Transverse colon (tissue), 4 donors: Measurements from ENCODE around the gene SIGLEC7. TPM values are rescaled to one million over a fixed set of nuclear protein-coding genes. Genes with fewer than 3 reads are reported as not detected.

Experiments used
- DNase-seq: peaks from one replicate; pipeline ENCODE4 v3.0.0-alpha.2; 2019
- H3K27ac ChIP-seq, 4 donors: fragments of 200-600 bp; sonication (generic); 2 replicates each; pipeline ENCODE4 v1.5.1; 2016 to 2018; ENCODE audit warnings: inconsistent platforms in 4 of 4
- H3K27me3 ChIP-seq: fragments of 200-600 bp; sonication (generic); 2 replicates; pipeline ENCODE4 v1.5.1; 2017; ENCODE audit warnings: inconsistent platforms
- H3K36me3 ChIP-seq, 4 donors: fragments of 200-600 bp; sonication (generic); 2 replicates each; pipeline ENCODE4 v1.5.1; 2017 to 2019; ENCODE audit warnings: inconsistent platforms in 4 of 4
- H3K4me1 ChIP-seq, 4 donors: fragments of 200-600 bp; sonication (generic); 2 replicates each; pipeline ENCODE4 v1.5.1; 2017 to 2020; ENCODE audit warnings: inconsistent platforms in 4 of 4
- H3K4me3 ChIP-seq, 4 donors: fragments of 200-600 bp; sonication (generic); 1 replicate in 1 of 4; 2 replicates in 3 of 4; pipeline versions ENCODE4 v1.5.1 to v1.6.1; 2017 to 2019; ENCODE audit warnings: inconsistent platforms in 4 of 4
- H3K9me3 ChIP-seq, 2 donors: fragments of 200-600 bp; sonication (generic); 2 replicates each; pipeline ENCODE4 v1.5.1; 2017 to 2019; ENCODE audit warnings: inconsistent platforms in 2 of 2
- CTCF ChIP-seq, 5 experiments: fragments of 200-600 bp in 3 of 5; fragments of 450-650 bp in 2 of 5; sonication (generic) in 3 of 5; IDR thresholded peaks; 1 replicate in 2 of 5; 2 replicates in 3 of 5; pipeline ENCODE4 v1.5.1; 2016 to 2017; ENCODE audit warnings: antibody characterized with exemption in 5 of 5, inconsistent platforms in 3 of 5, mild to moderate bottlenecking in 2 of 5, moderate library complexity in 1 of 5
- EP300 ChIP-seq: sonication (generic); formaldehyde crosslinking; IDR thresholded peaks from one replicate; pipeline ENCODE4 v1.6.1; 2017; ENCODE audit warnings: antibody characterized with exemption, low read depth
- POLR2A ChIP-seq: fragments of 450-650 bp; IDR thresholded peaks from one replicate; pipeline ENCODE4 v1.6.1; 2016; ENCODE audit warnings: antibody characterized with exemption, mild to moderate bottlenecking, moderate library complexity
- POLR2AphosphoS5 ChIP-seq, 3 donors: sonication (generic); formaldehyde crosslinking; IDR thresholded peaks; one replicate each; pipeline ENCODE4 v1.6.1; 2016; ENCODE audit warnings: antibody characterized with exemption in 3 of 3
- WGBS, 2 donors: methylation state at CpG; one replicate each; pipeline ENCODE4 v1.1.5; 2018; ENCODE audit warnings: low coverage in 1 of 2; 5-methylcytosine and 5-hydroxymethylcytosine counted together
- in situ Hi-C, 4 donors: fragments of 200-750 bp; cut with MboI; loops; one replicate each; pipeline versions ENCODE4 v1.15.0 to v1.15.1; 2017; ENCODE audit warnings: low sequenced_read_pairs in 3 of 4, low pct_ligation_motif_present in 1 of 4, low pct_unique_long_range_greater_than_20kb in 1 of 4
- intact Hi-C: fragments of 100-400 bp; cut with DNase I; formaldehyde crosslinking; loops from one replicate; pipeline ENCODE4 v1.15.1; 2023; ENCODE audit warnings: low total_unique reads
- total RNA-seq, 4 donors: library from RNA; depleted of rRNA; stranded (reverse); fragments of >200 nt; gene quantifications; one replicate each; pipeline ENCODE4 v1.1.0, GENCODE V29; 2016

SIGLEC7 gene
- total RNA-seq, 4 donors from 2014 or later, result 0.82 to 2.1 TPM; not detected in 2

- H3K4me3 ChIP-seq, result peak within 1 kb of the TSS in 1 of 4 donors; percentile 2
- peaks cover 5% of the 10 kb centered on the region for H3K27me3 ChIP-seq
- in situ Hi-C loops, result no loop called here
- H3K4me1 ChIP-seq, result peaks cover 0 to 11% (median 5%) of the 10 kb centered on the region in 4 donors
- no peaks in the 10 kb centered on the region for H3K36me3 ChIP-seq
- intact Hi-C loops, result no loop called here
- DNase-seq, result peak; percentile 35
- no peak for TF ChIP-seq CTCF (IDR thresholded peaks at IDR 0.05)
- peak in 1 of 3 donors; percentile 36 for TF ChIP-seq POLR2AphosphoS5 (IDR thresholded peaks at IDR 0.05)
- no peak for TF ChIP-seq EP300
- peak; percentile 44 for TF ChIP-seq POLR2A
- peak within 1 kb of the TSS; percentile 39 to 53 (median 46) for H3K27ac ChIP-seq
- H3K9me3 ChIP-seq, result no peaks in the 10 kb centered on the region
- 72% methylated on average over 14 of the region's 14 CpGs; no CpG with 5 or more reads in 1 of the 2 donors for WGBS, 2 donors
Measured at GRCh38 chr19:51124729-51125128, 17.4 kb upstream of the SIGLEC7 start, which contains the start of gene SIGLEC9. TSS of gene SIGLEC9 (plus strand) at chr19:51124906. CDS start at chr19:51124975, 69 bp downstream.

GRCh38 chr19:51125421-51126075 lies 16.6 kb upstream of the SIGLEC7 start:
- Histone ChIP-seq H3K4me1 (peaks cover 0 to 11% (median 5%) of the 10 kb centered on the region in 4 donors), H3K4me3 (peak overlapping the region in 1 of 4 donors; percentile 2), H3K36me3 (no peaks in the 10 kb centered on the region), H3K9me3 (no peaks in the 10 kb centered on the region), H3K27me3 (peaks cover 5% of the 10 kb centered on the region), H3K27ac (peak overlapping the region; percentile 39 to 53 (median 44))
- TF ChIP-seq CTCF (IDR thresholded peaks at IDR 0.05) (no peak), POLR2A (no peak), POLR2AphosphoS5 (IDR thresholded peaks at IDR 0.05) (no peak), EP300 (no peak)
- no peak for DNase-seq
- WGBS, 2 donors, result 33 to 93% methylated on average over 1 to 14 of the region's 16 CpGs
- intact Hi-C loops, result no loop called here
- in situ Hi-C loops, result no loop called here

- Histone ChIP-seq H3K27ac (peak overlapping the region in 3 of 4 donors; percentile 10 to 41 (median 20)), H3K4me3 (peak overlapping the region in 1 of 4 donors; percentile 12), H3K9me3 (no peaks in the 10 kb centered on the region), H3K4me1 (peaks cover 0 to 11% (median 5%) of the 10 kb centered on the region in 4 donors), H3K27me3 (peaks cover 5% of the 10 kb centered on the region), H3K36me3 (no peaks in the 10 kb centered on the region)
- WGBS, 2 donors, result 73% methylated on average over 6 of the region's 6 CpGs; no CpG with 5 or more reads in 1 of the 2 donors
- intact Hi-C loops, result no loop called here
- TF ChIP-seq POLR2AphosphoS5 (IDR thresholded peaks at IDR 0.05), result no peak
- no peak for TF ChIP-seq POLR2A
- no peak for TF ChIP-seq CTCF (IDR thresholded peaks at IDR 0.05)
- TF ChIP-seq EP300, result no peak
- in situ Hi-C loops, result no loop called here
- no peak for DNase-seq
Measured at GRCh38 chr19:51127032-51127431, 15.1 kb upstream of the SIGLEC7 start.

- in situ Hi-C loops, result no loop called here
Measured at GRCh38 chr19:51127755-51128154, 14.3 kb upstream of the SIGLEC7 start.

More at GRCh38 chr19:51127755-51128154, 14.3 kb upstream of the SIGLEC7 start:
- H3K27ac ChIP-seq, result peak overlapping the region in 3 of 4 donors; percentile 28 to 33 (median 32)
- H3K9me3 ChIP-seq, result no peaks in the 10 kb centered on the region
- peaks cover 0 to 11% (median 5%) of the 10 kb centered on the region in 4 donors for H3K4me1 ChIP-seq
- H3K36me3 ChIP-seq, result no peaks in the 10 kb centered on the region
- TF ChIP-seq POLR2A (peak; percentile 46), CTCF (IDR thresholded peaks at IDR 0.05) (no peak), EP300 (no peak), POLR2AphosphoS5 (IDR thresholded peaks at IDR 0.05) (peak in 2 of 3 donors; percentile 27 to 67)
- H3K27me3 ChIP-seq, result peaks cover 5% of the 10 kb centered on the region
- WGBS, 2 donors, result 56 to 94% methylated on average over 1 to 4 of the region's 4 CpGs
- H3K4me3 ChIP-seq, result no peak overlapping the region
- peak; percentile 28 for DNase-seq
- intact Hi-C loops, result no loop called here
